ENCODE data around the gene MFN1.

MFN1 gene

DNA sequence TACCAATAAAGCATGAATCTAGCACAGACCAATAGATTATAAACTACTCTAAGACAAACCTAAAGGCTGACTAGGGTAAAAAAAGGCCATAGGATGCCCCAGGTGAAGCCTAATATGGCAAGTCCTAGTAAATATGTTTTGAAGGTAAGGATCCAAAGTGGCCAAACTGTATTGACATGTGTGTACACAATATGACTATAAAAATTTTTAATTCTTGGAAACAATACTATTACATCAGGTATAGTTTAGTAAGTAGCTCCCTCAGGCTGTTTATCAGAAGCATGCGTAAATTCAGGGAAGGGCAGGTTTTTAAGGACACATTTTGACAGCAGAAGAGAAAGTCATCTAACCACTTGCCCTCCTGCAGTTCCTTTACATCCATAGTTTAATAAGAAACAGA lies 84.9 kb downstream of the MFN1 start:
- in situ Hi-C loops (cut with HindIII; ENCODE audit: low sequenced_read_pairs), result no loop called here
- H3K4me3 ChIP-seq (ENCODE audit: low read depth, low read length), result no peak overlapping the region
- TF ChIP-seq, protein P1, sequence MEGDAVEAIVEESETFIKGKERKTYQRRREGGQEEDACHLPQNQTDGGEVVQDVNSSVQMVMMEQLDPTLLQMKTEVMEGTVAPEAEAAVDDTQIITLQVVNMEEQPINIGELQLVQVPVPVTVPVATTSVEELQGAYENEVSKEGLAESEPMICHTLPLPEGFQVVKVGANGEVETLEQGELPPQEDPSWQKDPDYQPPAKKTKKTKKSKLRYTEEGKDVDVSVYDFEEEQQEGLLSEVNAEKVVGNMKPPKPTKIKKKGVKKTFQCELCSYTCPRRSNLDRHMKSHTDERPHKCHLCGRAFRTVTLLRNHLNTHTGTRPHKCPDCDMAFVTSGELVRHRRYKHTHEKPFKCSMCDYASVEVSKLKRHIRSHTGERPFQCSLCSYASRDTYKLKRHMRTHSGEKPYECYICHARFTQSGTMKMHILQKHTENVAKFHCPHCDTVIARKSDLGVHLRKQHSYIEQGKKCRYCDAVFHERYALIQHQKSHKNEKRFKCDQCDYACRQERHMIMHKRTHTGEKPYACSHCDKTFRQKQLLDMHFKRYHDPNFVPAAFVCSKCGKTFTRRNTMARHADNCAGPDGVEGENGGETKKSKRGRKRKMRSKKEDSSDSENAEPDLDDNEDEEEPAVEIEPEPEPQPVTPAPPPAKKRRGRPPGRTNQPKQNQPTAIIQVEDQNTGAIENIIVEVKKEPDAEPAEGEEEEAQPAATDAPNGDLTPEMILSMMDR (IDR thresholded peaks at IDR 0.05; ENCODE audit: low read depth, low read length, missing control alignments), result no peak
- no peak for DNase-seq (ENCODE audit: low read depth)

DNA sequence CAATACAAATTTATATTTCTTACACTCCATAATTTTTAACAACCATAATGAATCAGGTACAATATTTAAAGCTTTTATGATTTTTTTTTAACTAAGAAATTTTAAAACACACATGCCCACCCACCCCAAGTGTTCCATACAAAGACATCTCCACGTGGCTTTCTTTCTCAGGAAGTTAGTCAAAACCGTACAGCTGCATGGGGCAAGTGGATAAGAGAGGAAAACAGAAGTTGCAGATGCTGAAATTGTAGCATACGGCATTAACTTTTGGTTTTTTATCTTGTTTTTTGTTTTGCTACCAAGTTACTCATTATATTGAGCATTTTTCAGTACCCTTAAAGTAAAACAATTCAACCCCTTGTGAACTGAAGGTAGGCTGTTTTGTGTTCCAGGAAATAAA lies 89.0 kb downstream of the MFN1 start:
- no peak for DNase-seq (ENCODE audit: low read depth)
- in situ Hi-C loops (cut with HindIII; ENCODE audit: low sequenced_read_pairs), result no loop called here
- H3K4me3 ChIP-seq (ENCODE audit: low read depth, low read length), result no peak overlapping the region
- TF ChIP-seq, protein P1 (IDR thresholded peaks at IDR 0.05; ENCODE audit: low read depth, low read length, missing control alignments), result no peak

DNA sequence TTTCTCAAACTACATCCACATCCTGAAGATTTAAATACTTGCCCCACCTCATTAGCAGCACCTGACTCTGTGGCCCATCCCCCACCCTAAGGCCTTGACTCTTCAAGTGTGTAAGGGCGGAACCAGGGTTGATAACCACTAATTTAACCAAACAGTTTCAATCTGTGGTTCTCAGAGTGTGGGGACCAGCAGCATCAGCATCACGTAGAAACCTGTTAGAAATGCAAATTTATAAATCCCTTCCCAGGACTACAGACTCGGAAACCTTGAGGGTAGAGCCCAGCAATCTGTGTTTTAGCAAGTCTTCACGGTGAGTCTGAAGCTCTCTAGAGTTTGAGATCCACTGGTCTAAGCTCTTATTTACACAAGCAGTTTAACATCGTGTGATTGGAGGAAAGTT lies 91.3 kb downstream of the MFN1 start:
- in situ Hi-C loops (cut with HindIII; ENCODE audit: low sequenced_read_pairs), result no loop called here
- H3K4me3 ChIP-seq (ENCODE audit: low read depth, low read length), result no peak overlapping the region
- TF ChIP-seq, protein P1 (IDR thresholded peaks at IDR 0.05; ENCODE audit: low read depth, low read length, missing control alignments), result no peak
- DNase-seq (ENCODE audit: low read depth), result no peak

Data from astrocyte of the cerebellum (primary cell).